Measurements from ENCODE around the gene LARP4.
"Not testable (repeated sequence)": the region's sequence is repeated elsewhere in the genome, so short reads cannot be mapped to it uniquely, and the experiment has no call there.

LARP4 gene

DNA sequence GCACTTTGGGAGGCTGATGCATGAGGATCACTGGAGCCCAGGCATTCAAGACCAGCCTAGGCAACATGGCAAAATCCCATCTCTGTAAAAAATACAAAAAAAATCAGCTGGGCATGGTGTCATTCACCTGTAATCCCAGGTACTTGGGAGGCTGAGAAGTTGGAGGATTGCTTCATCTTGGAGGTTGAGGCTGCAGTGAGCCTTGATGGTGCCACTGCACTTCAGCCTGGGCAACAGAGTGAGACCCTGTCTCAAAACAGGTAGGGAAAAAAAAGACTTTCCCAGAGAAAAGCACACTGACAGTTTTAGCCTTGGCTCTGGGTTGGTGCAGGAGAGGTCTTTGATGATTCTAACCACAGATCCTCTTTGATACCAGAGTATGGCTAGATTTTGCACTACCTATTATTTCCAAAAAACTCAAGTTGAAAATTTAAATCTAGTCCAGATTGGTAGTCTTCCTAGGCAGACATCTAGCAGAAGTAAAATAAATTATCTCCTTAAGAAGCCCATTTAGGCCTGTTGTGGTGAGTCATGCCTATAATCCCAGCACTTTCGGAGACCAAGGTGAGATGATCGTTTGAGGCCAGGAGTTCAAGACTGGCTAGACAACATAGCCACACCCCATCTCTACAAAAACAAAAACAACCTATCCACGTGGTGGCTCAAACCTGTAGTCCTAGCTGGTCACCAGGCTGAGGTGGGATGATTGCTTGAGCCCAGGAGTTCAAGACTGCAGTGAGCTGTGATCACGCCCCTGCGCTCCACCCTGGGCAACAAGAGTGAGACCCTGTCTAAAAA is 18.6 kb downstream of the LARP4 start:
- Mint-ChIP-seq H3K27me3 (no peaks in the 10 kb centered on the region), H3K4me1 (ENCODE audit: low read depth) (peaks cover 19% of the 10 kb centered on the region), H3K36me3 (ENCODE audit: low read depth) (peaks cover 47% of the 10 kb centered on the region), H3K27ac (no peak overlapping the region), H3K9me3 (no peaks in the 10 kb centered on the region), H3K4me3 (no peak overlapping the region)
- intact Hi-C loops (cut with micrococcal nuclease): no loop called here

DNA sequence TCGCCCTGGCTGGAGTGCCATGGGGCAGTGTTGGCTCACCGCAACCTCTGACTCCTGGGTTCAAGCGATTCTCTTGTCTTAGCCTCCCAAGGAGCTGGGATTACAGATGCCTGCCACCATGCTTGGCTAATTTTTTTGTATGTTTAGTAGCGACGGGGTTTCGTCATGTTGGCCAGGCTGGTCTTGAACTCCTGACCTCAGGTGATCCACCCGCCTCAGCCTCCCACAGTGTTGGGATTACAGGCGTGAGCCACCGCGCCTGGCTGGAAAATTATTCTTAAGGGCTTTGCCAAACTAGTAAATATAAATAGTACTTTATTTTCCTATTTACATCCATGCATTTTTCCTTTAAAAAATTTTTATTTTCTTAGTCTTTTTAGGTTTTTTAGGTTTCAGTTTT is 22.2 kb downstream of the LARP4 start:
- H3K4me1 Mint-ChIP-seq (ENCODE audit: low read depth); H3K9me3 Mint-ChIP-seq; intact Hi-C loops (cut with micrococcal nuclease); H3K27ac Mint-ChIP-seq; H3K4me3 Mint-ChIP-seq; H3K27me3 Mint-ChIP-seq: not testable (repeated sequence)
- H3K36me3 Mint-ChIP-seq (ENCODE audit: low read depth): peaks cover 40% of the 10 kb centered on the region

DNA sequence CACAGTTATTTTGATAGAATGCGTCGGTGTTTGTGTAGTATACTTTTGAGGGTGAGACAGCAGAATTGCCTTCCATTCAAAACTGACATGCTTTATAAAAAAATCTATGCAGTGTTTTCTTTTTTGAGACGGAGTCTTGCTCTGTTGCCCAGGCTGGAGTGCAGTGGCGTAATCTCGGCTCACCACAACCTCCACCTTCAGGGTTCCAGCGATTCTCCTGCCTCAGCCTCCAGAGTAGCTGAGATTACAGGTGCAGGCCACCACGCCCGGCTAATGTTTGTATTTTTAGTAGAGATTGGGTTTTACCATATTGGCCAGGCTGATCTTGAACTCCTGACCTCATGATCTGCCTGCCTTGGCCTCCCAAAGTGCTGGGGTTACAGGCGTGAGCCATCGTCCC is 22.7 kb downstream of the LARP4 start:
- peaks cover 35% of the 10 kb centered on the region for H3K36me3 Mint-ChIP-seq (ENCODE audit: low read depth)
- H3K27ac Mint-ChIP-seq; H3K9me3 Mint-ChIP-seq; H3K27me3 Mint-ChIP-seq; H3K4me3 Mint-ChIP-seq; H3K4me1 Mint-ChIP-seq (ENCODE audit: low read depth); intact Hi-C loops (cut with micrococcal nuclease): not testable (repeated sequence)

DNA sequence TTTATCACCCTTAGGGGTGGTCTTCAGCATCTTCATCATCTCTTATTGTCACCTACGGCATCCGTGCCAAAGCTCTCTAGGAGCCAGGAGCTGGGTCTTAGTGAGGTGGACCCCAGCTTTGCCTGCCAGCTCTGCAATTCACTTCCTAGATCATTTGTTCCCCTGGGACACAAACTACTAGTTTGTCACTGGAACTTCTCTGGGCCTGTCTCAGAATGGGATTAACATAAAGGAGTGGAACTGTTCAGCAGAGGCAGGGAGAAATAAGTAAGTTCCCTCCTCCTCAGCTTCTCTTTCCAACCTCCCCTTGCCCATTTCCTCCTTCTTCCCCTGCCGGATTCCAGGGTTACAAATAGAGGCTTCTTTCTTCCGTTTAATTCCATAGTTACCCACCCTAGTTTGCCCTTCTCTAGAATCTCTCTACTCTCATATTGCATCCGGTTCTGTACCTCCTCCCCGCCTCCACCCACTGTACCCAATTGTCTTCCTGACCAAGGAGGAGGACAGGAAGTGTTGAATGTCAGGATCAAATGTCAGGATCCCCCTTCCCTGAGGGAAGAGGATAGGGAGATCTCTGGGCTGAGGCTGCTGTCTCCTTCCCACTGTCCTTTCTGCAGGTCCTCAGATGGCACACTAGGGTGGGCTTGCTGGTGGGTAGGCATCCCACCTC is 25.0 kb downstream of the LARP4 start:
- Mint-ChIP-seq H3K9me3 (no peaks in the 10 kb centered on the region), H3K4me3 (no peak overlapping the region), H3K4me1 (ENCODE audit: low read depth) (peaks cover 10% of the 10 kb centered on the region), H3K27me3 (no peaks in the 10 kb centered on the region), H3K36me3 (ENCODE audit: low read depth) (peaks cover 36% of the 10 kb centered on the region), H3K27ac (peak overlapping the region; percentile 21)
- intact Hi-C loops (cut with micrococcal nuclease): no loop called here

DNA sequence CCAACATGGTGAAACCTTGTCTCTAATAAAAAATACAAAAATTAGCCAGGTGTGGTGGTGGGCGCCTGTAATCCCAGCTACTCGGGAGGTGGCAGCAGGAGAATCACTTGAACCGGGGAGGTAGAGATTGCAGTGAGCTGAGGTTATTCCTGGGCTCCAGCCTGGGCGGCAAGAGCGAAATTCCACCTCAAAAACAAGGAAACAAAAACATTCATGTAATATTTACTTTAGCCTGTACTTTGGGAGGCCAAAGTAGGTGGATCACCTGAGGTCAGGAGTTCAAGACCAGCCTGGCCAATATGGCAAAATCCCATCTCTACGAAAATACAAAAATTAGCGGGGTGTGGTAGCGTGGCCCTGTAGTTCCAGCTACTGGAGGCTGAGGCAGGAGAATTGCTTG is 31.0 kb downstream of the LARP4 start:
- H3K27me3 Mint-ChIP-seq; H3K27ac Mint-ChIP-seq; H3K4me3 Mint-ChIP-seq; intact Hi-C loops (cut with micrococcal nuclease); H3K4me1 Mint-ChIP-seq (ENCODE audit: low read depth); H3K9me3 Mint-ChIP-seq: not testable (repeated sequence)
- H3K36me3 Mint-ChIP-seq (ENCODE audit: low read depth): peaks cover 83% of the 10 kb centered on the region

DNA sequence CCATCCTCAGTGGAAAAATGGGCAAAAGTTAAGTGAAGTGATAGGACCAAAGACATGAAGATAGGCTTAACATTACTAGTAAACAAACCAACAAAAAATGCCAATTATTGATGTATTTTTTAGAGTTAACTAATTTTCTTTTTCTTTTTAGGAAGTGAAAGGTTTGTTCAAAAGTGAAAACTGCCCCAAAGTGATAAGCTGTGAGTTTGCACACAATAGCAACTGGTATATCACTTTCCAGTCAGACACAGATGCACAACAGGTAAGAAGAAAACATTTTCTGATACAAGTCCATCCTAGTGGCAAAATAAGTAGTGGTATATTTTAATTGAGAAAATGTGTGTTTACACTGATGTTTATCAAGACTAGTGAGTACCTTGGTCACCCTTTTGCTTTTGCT is 39.6 kb downstream of the LARP4 start:
- intact Hi-C loops (cut with micrococcal nuclease): loop anchor here (10.0 kb wide), 1 partner anchor 295 kb away; no protein-coding TSS in a partner anchor
- no peaks in the 10 kb centered on the region for H3K4me1 Mint-ChIP-seq (ENCODE audit: low read depth)
- no peak overlapping the region for H3K27ac Mint-ChIP-seq
- no peak overlapping the region for H3K4me3 Mint-ChIP-seq
- H3K36me3 Mint-ChIP-seq (ENCODE audit: low read depth): peaks cover 94% of the 10 kb centered on the region
- H3K27me3 Mint-ChIP-seq: no peaks in the 10 kb centered on the region
- H3K9me3 Mint-ChIP-seq: no peaks in the 10 kb centered on the region

DNA sequence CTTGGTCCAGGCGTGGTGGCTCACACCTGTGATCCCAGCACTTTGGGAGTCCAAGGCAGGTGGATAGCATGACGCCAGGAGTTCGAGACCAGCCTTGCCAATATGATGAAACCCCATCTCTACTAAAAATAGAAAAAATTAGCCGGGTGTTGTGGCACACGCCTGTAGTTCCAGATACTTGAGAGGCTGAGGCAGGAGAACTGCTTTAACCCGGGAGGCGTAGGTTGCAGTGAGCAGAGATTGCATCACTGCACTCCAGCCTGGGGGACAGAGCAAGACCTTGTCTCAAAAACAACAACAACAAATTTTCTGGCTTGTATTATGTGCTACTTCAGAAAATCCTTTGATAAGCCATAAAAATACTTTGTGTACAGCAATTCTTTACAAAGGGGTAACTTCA is 41.1 kb downstream of the LARP4 start:
- no peaks in the 10 kb centered on the region for H3K9me3 Mint-ChIP-seq
- no peaks in the 10 kb centered on the region for H3K27me3 Mint-ChIP-seq
- H3K4me3 Mint-ChIP-seq: no peak overlapping the region
- H3K4me1 Mint-ChIP-seq (ENCODE audit: low read depth): no peaks in the 10 kb centered on the region
- H3K27ac Mint-ChIP-seq: no peak overlapping the region
- intact Hi-C loops (cut with micrococcal nuclease): loop anchor here (10.0 kb wide), 1 partner anchor 293 kb away; no protein-coding TSS in a partner anchor
- H3K36me3 Mint-ChIP-seq (ENCODE audit: low read depth): peaks cover 92% of the 10 kb centered on the region

DNA sequence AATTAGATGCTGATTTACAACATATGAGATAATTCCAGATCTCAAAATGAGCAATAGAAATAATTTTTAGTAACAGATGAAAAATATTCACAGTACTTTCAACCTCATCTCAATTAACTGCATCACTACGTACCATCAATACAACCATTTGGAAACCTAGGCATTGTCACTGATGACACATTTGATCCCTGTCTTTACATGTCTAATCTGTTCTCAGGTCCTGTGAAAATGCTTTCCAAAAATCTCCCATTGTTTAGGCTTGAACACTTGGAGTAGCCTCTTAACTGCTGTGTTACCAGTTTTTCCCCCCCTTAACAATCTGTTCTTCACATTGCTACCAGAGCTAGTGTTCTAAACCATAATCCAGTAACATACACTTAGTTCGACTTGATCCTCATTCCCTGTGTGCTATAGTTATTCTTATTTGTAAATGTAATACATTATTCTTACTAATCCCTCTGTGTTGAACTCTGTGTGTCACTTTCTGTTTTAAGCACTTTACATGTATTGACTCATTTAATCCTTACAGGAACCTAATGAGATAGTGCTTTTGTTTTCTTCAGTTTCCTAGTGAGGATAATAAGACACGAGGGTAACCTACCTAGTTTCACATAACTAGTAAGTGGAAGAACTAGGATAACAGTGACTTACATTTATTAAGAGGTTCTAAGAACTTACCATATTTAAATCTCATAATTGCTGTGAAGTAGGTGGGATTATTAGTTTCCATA is 41.7 kb downstream of the LARP4 start:
- intact Hi-C loops (cut with micrococcal nuclease): loop anchor here (10.0 kb wide), 1 partner anchor 292 kb away; no protein-coding TSS in a partner anchor
- H3K36me3 Mint-ChIP-seq (ENCODE audit: low read depth): peaks cover 91% of the 10 kb centered on the region
- H3K4me1 Mint-ChIP-seq (ENCODE audit: low read depth): no peaks in the 10 kb centered on the region
- H3K4me3 Mint-ChIP-seq: no peak overlapping the region
- no peaks in the 10 kb centered on the region for H3K27me3 Mint-ChIP-seq
- no peak overlapping the region for H3K27ac Mint-ChIP-seq
- H3K9me3 Mint-ChIP-seq: no peaks in the 10 kb centered on the region

DNA sequence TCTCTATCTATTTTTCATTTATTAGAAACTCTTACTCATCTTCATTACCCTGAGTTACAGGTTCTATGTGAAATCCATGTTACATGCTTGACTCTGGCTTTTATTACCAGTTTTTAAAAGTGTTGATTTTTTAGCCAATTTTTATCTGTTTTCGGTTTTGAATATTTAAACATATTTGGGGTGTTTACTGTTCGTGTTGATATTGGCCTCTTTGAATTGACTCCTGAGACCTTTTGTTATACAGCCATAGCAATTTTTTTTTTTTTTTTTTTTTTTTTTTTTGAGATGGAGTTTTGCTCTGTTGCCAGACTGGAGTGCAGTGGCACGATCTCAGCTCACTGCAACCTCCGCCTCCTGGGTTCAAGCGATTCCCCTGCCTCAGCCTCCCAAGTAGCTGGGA is 49.0 kb downstream of the LARP4 start:
- H3K9me3 Mint-ChIP-seq; H3K4me3 Mint-ChIP-seq; H3K27ac Mint-ChIP-seq; H3K27me3 Mint-ChIP-seq; H3K4me1 Mint-ChIP-seq (ENCODE audit: low read depth): not testable (repeated sequence)
- intact Hi-C loops (cut with micrococcal nuclease): loop anchor here (10.0 kb wide), 1 partner anchor 285 kb away; no protein-coding TSS in a partner anchor
- peaks cover 89% of the 10 kb centered on the region for H3K36me3 Mint-ChIP-seq (ENCODE audit: low read depth)

DNA sequence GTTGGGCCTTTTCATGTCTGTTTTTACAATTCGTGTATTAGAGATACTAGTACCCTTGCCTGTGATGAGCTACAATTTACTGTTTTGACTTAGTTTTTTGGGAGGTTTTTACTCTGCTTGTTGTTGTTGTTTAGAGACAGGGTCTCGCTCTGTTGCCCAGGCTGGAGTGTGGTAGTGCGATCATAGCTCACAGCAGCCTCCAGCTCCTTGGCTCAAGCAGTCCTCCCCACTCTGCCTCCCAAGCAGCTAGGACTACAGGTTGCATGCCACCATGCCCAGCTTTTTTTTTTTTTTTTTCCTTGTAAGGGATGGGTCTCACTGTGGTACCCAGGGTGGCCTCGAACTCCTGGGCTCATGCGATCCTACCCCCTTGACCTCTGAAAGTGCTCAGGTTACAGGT is 52.1 kb downstream of the LARP4 start:
- intact Hi-C loops (cut with micrococcal nuclease): no loop called here
- Mint-ChIP-seq H3K9me3 (no peaks in the 10 kb centered on the region), H3K4me3 (no peak overlapping the region), H3K4me1 (ENCODE audit: low read depth) (no peaks in the 10 kb centered on the region), H3K27ac (no peak overlapping the region), H3K27me3 (no peaks in the 10 kb centered on the region), H3K36me3 (ENCODE audit: low read depth) (peaks cover 86% of the 10 kb centered on the region)

DNA sequence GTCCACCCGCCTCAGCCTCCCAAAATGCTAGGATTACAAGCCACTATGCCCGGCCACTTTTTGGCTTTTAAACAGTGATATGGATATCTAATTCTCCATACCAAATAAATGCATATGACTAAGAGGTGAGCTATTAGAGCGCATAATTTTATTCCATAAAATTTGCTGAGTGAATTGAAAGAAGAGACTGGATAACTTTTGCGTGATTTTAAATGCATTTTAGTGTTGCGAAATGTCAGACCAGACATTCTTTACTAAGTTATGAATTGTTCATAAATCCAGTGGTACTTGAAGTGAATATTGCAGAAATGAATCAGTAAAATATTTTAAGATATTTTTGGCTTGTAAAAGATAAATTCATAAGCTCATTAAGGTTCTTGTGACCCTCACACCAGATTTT is 53.2 kb downstream of the LARP4 start:
- H3K36me3 Mint-ChIP-seq (ENCODE audit: low read depth): peaks cover 86% of the 10 kb centered on the region
- no peak overlapping the region for H3K27ac Mint-ChIP-seq
- H3K4me3 Mint-ChIP-seq: no peak overlapping the region
- H3K27me3 Mint-ChIP-seq: no peaks in the 10 kb centered on the region
- no peaks in the 10 kb centered on the region for H3K4me1 Mint-ChIP-seq (ENCODE audit: low read depth)
- intact Hi-C loops (cut with micrococcal nuclease): no loop called here
- H3K9me3 Mint-ChIP-seq: no peaks in the 10 kb centered on the region

DNA sequence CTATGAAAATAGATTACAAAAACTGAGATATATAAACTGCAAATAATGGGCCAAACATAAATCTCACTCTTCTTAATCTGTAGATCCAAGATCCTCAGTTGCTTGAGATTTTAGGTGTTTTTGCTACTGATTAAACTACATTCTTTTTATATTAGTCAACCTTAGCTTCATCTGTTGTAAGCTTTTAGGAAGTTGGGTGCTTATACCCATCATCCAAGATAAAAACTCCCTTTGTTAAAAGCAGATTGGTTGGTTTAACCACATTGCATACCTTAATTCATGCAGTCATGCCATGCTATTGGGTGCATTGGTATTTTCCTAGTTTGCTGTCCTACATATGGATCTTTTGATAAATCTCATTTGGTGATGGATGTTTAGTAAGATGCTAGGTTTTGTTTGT is 57.9 kb downstream of the LARP4 start:
- Mint-ChIP-seq H3K9me3 (no peaks in the 10 kb centered on the region), H3K36me3 (ENCODE audit: low read depth) (peaks cover 90% of the 10 kb centered on the region), H3K27me3 (no peaks in the 10 kb centered on the region), H3K4me1 (ENCODE audit: low read depth) (no peaks in the 10 kb centered on the region), H3K27ac (no peak overlapping the region), H3K4me3 (no peak overlapping the region)
- intact Hi-C loops (cut with micrococcal nuclease): no loop called here

DNA sequence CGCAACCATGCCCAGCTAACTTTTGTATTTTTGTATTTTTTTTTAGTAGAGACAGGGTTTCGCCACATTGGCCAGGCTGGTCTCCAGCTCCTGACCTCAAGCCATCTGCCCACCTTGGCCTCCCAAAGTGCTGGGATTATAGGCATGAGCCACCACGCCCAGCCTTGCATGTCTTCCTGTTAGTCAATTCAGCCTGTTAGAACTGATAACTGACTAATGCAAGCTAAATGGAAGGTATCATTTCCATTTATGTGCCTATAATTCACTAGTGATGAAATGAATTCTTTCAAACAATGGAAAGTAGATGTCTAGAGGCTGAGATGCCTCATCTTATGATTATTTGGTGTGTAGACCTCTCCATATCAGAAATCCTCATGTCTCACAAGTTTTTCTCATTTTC is 66.8 kb downstream of the LARP4 start:
- Mint-ChIP-seq H3K4me3 (no peak overlapping the region), H3K27ac (no peak overlapping the region), H3K4me1 (ENCODE audit: low read depth) (no peaks in the 10 kb centered on the region), H3K36me3 (ENCODE audit: low read depth) (peaks cover 95% of the 10 kb centered on the region), H3K27me3 (no peaks in the 10 kb centered on the region), H3K9me3 (no peaks in the 10 kb centered on the region)
- intact Hi-C loops (cut with micrococcal nuclease): no loop called here

DNA sequence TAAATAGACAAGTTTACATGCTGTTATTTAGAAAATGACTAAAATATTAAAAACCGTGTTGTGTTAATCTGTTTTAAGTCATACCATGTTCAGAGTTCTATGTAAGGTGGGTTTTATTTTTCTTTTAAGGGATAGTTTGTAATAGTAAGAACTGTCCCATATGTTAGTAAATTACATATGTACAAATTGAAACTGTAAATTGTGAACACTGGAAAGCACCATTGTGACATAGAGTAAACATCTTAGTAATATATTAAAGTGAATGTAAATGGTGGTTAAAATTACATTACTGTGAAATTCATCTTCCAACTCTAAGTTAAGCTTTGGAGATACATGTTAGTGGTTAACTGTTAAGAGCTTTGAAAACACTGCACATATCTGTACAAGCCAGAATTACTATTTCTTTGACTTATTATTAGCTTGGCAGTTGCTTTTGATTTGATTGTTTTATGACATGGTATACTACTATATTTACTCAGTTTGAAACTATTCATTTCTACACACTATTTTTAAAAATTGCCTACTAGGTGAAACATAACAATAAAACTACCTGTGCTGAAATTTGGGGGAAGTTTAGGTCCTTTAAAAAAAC is 76.7 kb downstream of the LARP4 start:
- H3K27me3 Mint-ChIP-seq: no peaks in the 10 kb centered on the region
- no peak overlapping the region for H3K27ac Mint-ChIP-seq
- intact Hi-C loops (cut with micrococcal nuclease): no loop called here

More for the DNA sequence above, 76.7 kb downstream of the LARP4 start:
- Mint-ChIP-seq H3K4me3 (no peak overlapping the region), H3K4me1 (ENCODE audit: low read depth) (no peaks in the 10 kb centered on the region), H3K36me3 (ENCODE audit: low read depth) (peaks cover 55% of the 10 kb centered on the region), H3K9me3 (no peaks in the 10 kb centered on the region)
